ENCODE data around the gene AFAP1.

Gene AFAP1

DNA sequence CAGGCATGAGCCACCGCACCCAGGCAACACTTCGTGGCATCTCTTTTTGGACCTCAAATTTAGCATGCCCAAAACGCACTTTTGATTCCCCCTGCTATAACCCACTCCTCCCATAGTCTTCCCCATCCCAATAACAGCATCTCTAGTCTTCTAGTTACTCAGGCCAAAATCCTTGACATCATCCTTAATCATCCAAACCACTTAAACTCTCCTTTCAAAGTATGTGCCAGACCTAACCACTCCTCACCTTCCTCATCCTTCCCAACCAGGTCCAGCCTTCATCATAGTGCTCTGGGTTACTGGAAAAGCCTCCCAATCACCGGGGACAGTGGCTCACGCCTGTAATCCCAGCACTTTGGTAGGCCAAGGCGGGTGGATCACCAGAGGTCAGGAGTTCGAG is 41.9 kb downstream of the AFAP1 start:
- no peak for FAIRE-seq
- DNase-seq (ENCODE audit: insufficient read length), result no peak
- TF ChIP-seq POLR2AphosphoS5 (IDR thresholded peaks at IDR 0.05; ENCODE audit: low read depth, low read length) (no peak), POLR2A (IDR thresholded peaks at IDR 0.05; ENCODE audit: low read depth, low read length) (no peak), TAF1 (IDR thresholded peaks at IDR 0.05; ENCODE audit: borderline replicate concordance, low read depth, low read length) (no peak)

DNA sequence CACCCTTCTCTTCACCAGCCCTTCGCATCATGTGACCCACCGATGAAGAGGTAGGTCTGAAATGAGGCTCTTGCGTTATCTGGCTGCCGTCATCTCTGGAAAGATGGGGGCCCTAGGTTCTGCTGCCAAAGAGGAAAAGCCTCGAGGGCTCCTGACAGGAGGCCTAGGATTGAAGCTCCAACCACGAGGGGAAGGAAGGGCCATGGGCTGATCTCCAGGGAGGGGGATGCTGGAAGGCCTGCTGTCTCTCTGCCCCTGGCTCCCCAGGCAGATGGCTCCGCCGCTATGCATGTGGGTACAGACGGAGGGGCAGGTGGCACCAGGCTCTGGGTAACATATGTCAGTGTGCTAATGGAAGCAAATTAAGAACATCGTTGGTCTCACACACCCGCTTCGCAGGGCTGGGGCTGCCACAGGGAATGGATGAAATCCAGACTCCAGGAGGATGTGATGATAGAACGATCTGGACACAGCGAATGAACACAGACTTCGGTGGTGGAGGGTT is 44.9 kb downstream of the AFAP1 start:
- TF ChIP-seq POLR2A (IDR thresholded peaks at IDR 0.05; ENCODE audit: low read depth, low read length), result no peak
- TF ChIP-seq POLR2AphosphoS5 (IDR thresholded peaks at IDR 0.05; ENCODE audit: low read depth, low read length), result no peak
- DNase-seq (ENCODE audit: insufficient read length) (no peak), FAIRE-seq (no peak)

DNA sequence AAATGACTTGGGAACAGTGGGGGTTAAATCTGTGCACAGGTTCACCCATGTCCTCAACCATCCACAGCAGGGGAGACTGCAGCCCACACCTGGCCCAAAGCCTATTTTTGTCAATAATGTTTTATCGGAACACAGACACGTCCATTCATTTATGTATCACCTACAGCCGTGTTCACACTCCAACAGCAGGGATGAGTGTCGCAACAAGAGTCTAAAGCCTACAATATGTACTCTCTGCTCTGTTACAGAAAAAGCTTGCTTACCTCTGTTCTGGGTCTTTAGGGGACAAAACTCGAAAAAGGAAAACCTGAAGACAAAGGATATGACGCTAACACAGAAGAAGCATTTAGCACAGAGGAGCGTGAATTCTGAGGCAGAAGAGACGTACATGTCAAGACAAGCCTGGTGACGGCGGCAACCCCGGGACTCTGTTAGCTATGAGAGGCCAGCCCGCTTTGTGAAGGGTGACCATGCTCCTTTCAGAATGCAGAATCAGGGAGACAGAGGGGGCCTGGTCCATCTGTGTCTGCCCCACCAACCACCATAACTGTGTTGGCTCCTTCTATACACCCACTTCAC is 45.5 kb downstream of the AFAP1 start:
- TF ChIP-seq POLR2A (IDR thresholded peaks at IDR 0.05; ENCODE audit: low read depth, low read length), result no peak
- no peak for TF ChIP-seq TAF1 (IDR thresholded peaks at IDR 0.05; ENCODE audit: borderline replicate concordance, low read depth, low read length)
- TF ChIP-seq POLR2AphosphoS5 (IDR thresholded peaks at IDR 0.05; ENCODE audit: low read depth, low read length), result no peak
- FAIRE-seq (no peak), DNase-seq (ENCODE audit: insufficient read length) (no peak)

DNA sequence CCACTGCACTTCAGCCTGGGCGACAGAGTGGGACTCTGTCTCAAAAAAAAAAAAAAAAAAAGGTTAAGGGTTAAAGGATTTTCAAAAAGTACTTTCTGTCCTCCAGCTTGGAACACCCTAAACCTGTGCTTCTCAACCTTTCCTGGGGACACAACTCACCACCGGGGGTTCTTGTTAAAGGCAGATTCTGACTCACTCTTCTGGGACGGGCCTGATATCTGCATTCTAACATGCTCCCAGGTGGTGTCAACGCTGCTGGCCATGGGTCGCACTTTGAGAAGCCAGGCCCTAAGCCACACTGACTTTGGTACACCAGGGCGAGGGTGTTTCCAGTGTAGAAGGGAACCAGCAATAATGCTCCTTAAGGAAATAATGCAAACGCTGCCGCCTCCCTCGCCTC is 46.1 kb downstream of the AFAP1 start:
- no peak for DNase-seq (ENCODE audit: insufficient read length)
- TF ChIP-seq TAF1 (IDR thresholded peaks at IDR 0.05; ENCODE audit: borderline replicate concordance, low read depth, low read length), result no peak
- TF ChIP-seq POLR2AphosphoS5 (IDR thresholded peaks at IDR 0.05; ENCODE audit: low read depth, low read length), result no peak
- TF ChIP-seq POLR2A (IDR thresholded peaks at IDR 0.05; ENCODE audit: low read depth, low read length), result no peak
- FAIRE-seq, result no peak

DNA sequence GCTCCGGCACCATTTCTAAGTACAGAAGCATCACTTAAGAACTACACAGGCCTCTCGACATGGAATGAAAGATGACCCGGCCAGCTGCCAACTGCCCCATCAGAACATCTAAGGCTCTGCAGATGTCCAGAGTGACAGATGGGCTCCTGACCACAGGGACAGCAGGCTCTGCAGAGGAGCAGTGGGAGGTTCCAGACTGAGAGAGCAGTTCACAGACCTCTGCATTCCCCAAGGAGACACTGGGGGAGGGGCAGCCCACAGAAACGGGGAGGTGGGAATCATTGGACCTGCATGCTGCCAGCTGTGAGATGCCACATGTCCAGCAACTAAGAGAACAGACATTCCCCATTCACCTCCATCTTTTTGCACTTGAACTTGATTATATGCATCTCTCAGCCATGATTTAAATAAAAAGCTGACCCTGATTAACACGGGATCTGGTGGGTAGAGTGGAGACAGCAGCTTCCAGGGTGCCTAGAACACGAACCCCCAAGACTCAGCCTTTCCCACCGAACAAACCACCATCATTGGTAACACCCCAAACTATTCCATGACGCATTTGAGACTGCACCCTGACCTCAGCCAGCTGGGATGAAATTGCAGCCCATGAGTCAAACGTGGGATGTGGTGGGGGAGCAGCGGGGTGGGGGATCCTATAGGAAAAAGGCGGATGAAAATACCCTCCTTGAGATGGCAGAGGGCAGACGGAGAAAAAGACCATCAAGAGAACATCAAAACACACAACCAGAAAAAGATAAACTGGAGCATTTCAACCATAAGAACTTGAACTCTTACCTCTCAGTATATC is 47.2 kb downstream of the AFAP1 start:
- FAIRE-seq, result no peak
- DNase-seq (ENCODE audit: insufficient read length), result no peak
- TF ChIP-seq TAF1 (IDR thresholded peaks at IDR 0.05; ENCODE audit: borderline replicate concordance, low read depth, low read length), result no peak
- no peak for TF ChIP-seq POLR2AphosphoS5 (IDR thresholded peaks at IDR 0.05; ENCODE audit: low read depth, low read length)
- TF ChIP-seq POLR2A (IDR thresholded peaks at IDR 0.05; ENCODE audit: low read depth, low read length), result no peak

DNA sequence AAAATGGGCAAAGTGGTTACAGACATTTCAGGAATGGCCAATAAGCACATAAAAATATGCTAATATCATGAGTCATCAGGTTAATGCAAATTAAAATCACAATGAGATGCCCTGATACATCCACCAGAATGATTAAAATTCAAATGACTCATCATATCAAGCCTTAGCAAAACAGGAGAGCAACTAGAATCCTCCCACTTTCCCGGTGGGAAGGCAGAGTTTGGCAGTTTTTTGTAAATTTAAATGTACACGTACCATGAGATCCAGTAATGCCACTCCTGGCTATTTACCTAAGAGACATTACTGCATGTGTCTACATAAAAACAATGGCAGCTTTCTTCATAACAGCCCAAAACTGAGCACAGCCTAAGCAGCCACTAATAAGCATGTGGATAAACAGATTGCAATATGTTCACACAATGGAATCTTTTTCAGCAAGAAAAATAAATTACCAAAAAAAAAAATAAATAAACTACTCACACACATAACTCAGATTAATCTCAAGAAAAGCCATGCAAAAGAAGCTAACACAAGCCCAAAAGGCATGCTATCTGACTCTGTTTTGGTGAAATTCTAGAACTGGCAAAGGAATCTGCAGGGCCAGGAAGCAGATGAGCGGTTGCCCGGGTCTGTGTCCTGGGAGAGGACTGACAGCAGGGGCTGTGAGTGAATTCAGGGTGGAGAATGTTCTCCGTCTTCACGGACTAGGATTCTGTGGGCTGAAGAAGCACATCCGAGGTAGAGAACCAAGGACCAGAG is 48.8 kb downstream of the AFAP1 start:
- no peak for TF ChIP-seq POLR2AphosphoS5 (IDR thresholded peaks at IDR 0.05; ENCODE audit: low read depth, low read length)
- no peak for TF ChIP-seq TAF1 (IDR thresholded peaks at IDR 0.05; ENCODE audit: borderline replicate concordance, low read depth, low read length)
- no peak for TF ChIP-seq POLR2A (IDR thresholded peaks at IDR 0.05; ENCODE audit: low read depth, low read length)
- FAIRE-seq (no peak), DNase-seq (ENCODE audit: insufficient read length) (no peak)

DNA sequence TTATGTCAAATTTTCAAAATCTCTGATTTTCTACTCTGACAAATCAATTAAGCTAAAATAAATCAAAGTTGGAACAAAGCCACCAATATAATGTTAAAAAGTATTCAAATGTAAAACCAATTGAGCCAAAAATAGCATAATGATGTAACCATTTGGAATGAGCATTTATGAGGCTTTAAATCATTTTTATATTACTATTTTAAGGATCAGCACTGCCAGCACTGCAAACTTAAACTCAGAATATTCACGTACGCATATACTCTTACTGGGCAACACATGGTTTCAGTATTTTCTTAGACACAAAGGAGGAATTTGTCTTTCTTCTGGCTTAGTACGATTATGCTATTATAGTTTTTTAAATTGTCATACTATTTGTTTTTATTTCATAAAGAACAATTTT is 52.2 kb downstream of the AFAP1 start:
- no peak for FAIRE-seq
- no peak for DNase-seq (ENCODE audit: insufficient read length)
- no peak for TF ChIP-seq POLR2AphosphoS5 (IDR thresholded peaks at IDR 0.05; ENCODE audit: low read depth, low read length)
- no peak for TF ChIP-seq TAF1 (IDR thresholded peaks at IDR 0.05; ENCODE audit: borderline replicate concordance, low read depth, low read length)
- TF ChIP-seq POLR2A (IDR thresholded peaks at IDR 0.05; ENCODE audit: low read depth, low read length), result no peak

DNA sequence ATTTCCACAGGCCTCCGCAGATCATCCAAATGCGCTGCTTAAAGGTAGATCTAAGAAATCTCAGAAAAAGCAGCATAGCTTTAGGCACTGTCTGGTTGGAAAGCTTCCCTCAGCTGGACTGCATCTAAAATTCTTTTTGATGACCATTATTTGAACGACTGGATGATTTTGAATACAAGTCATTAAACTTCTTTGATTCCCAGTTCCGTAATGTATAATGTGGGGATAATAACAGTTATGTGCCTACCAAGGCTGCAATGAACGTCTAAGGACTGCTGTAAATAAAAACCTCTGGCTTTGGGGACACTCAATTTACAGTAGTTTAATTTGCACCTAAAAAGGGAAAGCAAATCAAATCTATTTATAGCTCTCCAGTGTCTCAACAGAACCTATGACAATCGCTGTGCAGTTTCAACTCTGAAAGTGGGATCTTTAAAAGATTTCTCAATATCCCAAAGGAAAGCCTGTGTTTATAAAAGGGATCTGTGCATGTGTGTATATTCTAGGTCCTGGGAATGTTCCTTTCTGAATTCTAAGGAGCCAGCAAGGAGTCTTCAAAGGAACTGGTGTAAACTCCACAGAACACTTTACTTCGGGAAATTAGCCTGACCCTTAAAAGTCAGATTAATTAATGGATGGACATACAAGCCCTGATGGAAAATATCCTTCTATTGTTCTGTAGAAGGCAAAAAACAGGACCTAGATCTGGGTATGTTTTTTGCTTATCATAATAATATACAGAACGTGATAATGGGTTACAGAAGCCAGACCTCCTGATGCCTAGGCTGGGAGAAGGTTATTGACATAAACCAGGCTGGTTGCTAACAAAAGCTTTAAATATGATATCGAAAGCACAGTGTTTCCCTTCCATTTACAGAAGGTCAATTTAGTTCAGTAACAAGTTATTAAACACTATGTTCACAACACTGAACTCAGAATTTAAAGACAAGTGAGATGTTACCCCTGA is 53.4 kb downstream of the AFAP1 start:
- no peak for DNase-seq (ENCODE audit: insufficient read length)
- no peak for FAIRE-seq
- TF ChIP-seq TAF1 (IDR thresholded peaks at IDR 0.05; ENCODE audit: borderline replicate concordance, low read depth, low read length) (no peak), POLR2AphosphoS5 (IDR thresholded peaks at IDR 0.05; ENCODE audit: low read depth, low read length) (no peak), POLR2A (IDR thresholded peaks at IDR 0.05; ENCODE audit: low read depth, low read length) (no peak)

DNA sequence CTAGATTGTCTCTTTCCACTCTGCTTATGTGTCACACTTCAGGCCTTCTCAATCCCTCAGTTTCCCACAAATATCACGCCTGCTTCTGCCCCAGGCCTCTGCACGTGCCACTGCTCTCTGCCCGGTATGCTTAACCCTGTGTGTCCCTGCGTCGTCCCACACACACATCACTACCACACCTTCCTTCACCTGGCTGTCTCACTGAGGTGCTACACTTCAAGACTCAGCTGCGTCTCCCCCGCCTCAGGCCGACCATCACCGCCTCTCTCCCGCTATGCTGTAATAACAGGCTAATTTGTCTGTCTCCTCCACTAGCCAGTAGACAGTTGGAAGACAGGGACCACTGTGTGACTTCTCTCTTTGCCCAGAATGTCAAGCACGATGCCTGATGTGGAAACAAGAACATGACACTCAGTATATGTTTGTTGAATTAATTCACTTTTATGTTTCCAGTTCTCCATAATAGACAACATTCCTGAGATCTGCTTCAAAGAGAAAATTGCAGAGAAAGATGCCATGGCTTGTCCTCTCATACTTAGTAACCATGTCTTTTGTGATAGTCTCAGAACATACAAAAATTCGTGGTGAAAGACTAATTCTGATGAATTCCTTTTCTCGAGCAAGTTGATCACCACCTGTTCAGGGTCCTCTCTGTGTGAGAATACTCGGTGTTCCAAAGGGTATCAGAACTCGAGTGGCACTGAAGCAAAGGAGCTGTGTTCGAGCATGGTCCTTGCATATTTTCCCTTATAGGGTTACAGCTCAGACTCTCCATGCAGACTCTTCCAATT is 54.2 kb downstream of the AFAP1 start:
- TF ChIP-seq POLR2AphosphoS5 (IDR thresholded peaks at IDR 0.05; ENCODE audit: low read depth, low read length) (no peak), TAF1 (IDR thresholded peaks at IDR 0.05; ENCODE audit: borderline replicate concordance, low read depth, low read length) (no peak), POLR2A (IDR thresholded peaks at IDR 0.05; ENCODE audit: low read depth, low read length) (no peak)
- FAIRE-seq, result no peak
- no peak for DNase-seq (ENCODE audit: insufficient read length)

DNA sequence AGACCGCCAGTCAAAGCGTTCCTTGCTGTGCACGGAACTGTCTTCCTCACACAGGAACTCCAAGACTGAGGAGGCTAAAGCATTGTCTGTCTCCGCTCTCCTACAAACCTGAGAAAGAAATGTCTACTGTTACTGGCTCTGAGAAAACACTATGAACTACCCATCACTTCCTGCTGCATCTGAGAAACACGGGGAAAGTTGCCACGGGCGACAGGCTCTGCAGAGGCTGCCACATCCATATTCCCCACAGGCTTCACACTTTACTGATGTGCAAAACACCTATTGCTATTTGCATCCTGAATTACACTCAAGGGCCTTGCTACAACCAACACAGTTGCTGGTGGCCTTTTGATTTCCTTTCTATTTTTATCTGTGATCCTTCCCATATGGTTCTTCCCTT is 59.0 kb downstream of the AFAP1 start:
- no peak for DNase-seq (ENCODE audit: insufficient read length)
- no peak for FAIRE-seq
- TF ChIP-seq TAF1 (IDR thresholded peaks at IDR 0.05; ENCODE audit: borderline replicate concordance, low read depth, low read length), result no peak
- no peak for TF ChIP-seq POLR2AphosphoS5 (IDR thresholded peaks at IDR 0.05; ENCODE audit: low read depth, low read length)
- no peak for TF ChIP-seq POLR2A (IDR thresholded peaks at IDR 0.05; ENCODE audit: low read depth, low read length)
